KMS-11 (cell line): ENCODE measurements around the gene CIB4.

ENCODE experiments used
- H2AFZ ChIP-seq: fragments of 200-600 bp; sonication (generic); 2 replicates; pipeline ENCODE4 v1.6.1; 2016; ENCODE audit warnings: antibody characterized with exemption, mixed run types, low read depth
- H3K27ac ChIP-seq: fragments of 200-600 bp; sonication (generic); 2 replicates; pipeline ENCODE4 v1.6.1; 2016; ENCODE audit warnings: mild to moderate bottlenecking, mixed run types
- H3K27me3 ChIP-seq: fragments of 200-600 bp; sonication (generic); 2 replicates; pipeline ENCODE4 v1.6.1; 2017; ENCODE audit warnings: mild to moderate bottlenecking, low read depth, mixed run types, moderate library complexity; ENCODE audit not compliant: insufficient read depth
- H3K36me3 ChIP-seq: fragments of 200-600 bp; sonication (generic); 2 replicates; pipeline ENCODE4 v1.6.1; 2017; ENCODE audit warnings: mild to moderate bottlenecking, mixed run types; ENCODE audit not compliant: insufficient read depth
- H3K4me1 ChIP-seq: fragments of 200-600 bp; sonication (generic); 2 replicates; pipeline ENCODE4 v1.6.1; 2016; ENCODE audit warnings: mild to moderate bottlenecking, low read depth, mixed run types; ENCODE audit not compliant: poor library complexity, severe bottlenecking
- H3K4me2 ChIP-seq: fragments of 200-600 bp; sonication (generic); 2 replicates; pipeline ENCODE4 v1.7.0; 2016; ENCODE audit warnings: mild to moderate bottlenecking, mixed run types
- H3K4me3 ChIP-seq: fragments of 200-600 bp; sonication (generic); IDR thresholded peaks from 2 replicates; pipeline ENCODE4 v1.6.1; 2017; ENCODE audit warnings: low read depth, low read length, mixed read lengths; ENCODE audit not compliant: insufficient read depth
- H3K79me2 ChIP-seq: fragments of 200-600 bp; sonication (generic); 2 replicates; pipeline ENCODE4 v1.6.1; 2016; ENCODE audit warnings: low read depth, mixed run types; ENCODE audit not compliant: insufficient read depth
- H3K9ac ChIP-seq: fragments of 200-600 bp; sonication (generic); 2 replicates; pipeline ENCODE4 v1.6.1; 2016; ENCODE audit warnings: mild to moderate bottlenecking, mixed run types
- H4K20me1 ChIP-seq: fragments of 200-600 bp; sonication (generic); 2 replicates; pipeline ENCODE4 v1.6.1; 2016; ENCODE audit warnings: mild to moderate bottlenecking, mixed run types; ENCODE audit not compliant: insufficient read depth
- CTCF ChIP-seq: fragments of 200-600 bp; sonication (generic); conservative IDR thresholded peaks from 2 replicates; pipeline ENCODE4 v1.6.1; 2017; ENCODE audit warnings: low read depth, mild to moderate bottlenecking, antibody characterized with exemption, low read length, moderate library complexity, mixed read lengths

The CIB4 gene

GRCh38 chr2:26574066-26574899 is 66.9 kb downstream of the CIB4 start:
- Histone ChIP-seq H3K4me2 (no peak overlapping the region), H3K4me3 (no peak overlapping the region), H4K20me1 (no peaks in the 10 kb centered on the region), H2AFZ (no peak overlapping the region), H3K79me2 (no peaks in the 10 kb centered on the region), H3K27me3 (peaks cover 91% of the 10 kb centered on the region), H3K9ac (no peak overlapping the region), H3K36me3 (no peaks in the 10 kb centered on the region), H3K4me1 (no peaks in the 10 kb centered on the region), H3K27ac (no peak overlapping the region)
- TF ChIP-seq CTCF = no peak

GRCh38 chr2:26573241-26573925 is 67.8 kb downstream of the CIB4 start:
- TF ChIP-seq CTCF = no peak
- Histone ChIP-seq H3K4me2 (no peak overlapping the region), H3K4me1 (no peaks in the 10 kb centered on the region), H3K27ac (no peak overlapping the region), H2AFZ (no peak overlapping the region), H3K27me3 (peaks cover 91% of the 10 kb centered on the region), H4K20me1 (no peaks in the 10 kb centered on the region), H3K4me3 (no peak overlapping the region), H3K79me2 (no peaks in the 10 kb centered on the region), H3K9ac (no peak overlapping the region), H3K36me3 (no peaks in the 10 kb centered on the region)

- Histone ChIP-seq H3K9ac (no peak overlapping the region), H2AFZ (no peak overlapping the region), H3K36me3 (no peaks in the 10 kb centered on the region), H3K4me1 (no peaks in the 10 kb centered on the region), H3K4me2 (no peak overlapping the region), H3K27me3 (peaks cover 93% of the 10 kb centered on the region), H3K79me2 (no peaks in the 10 kb centered on the region), H3K4me3 (no peak overlapping the region), H3K27ac (no peak overlapping the region), H4K20me1 (no peaks in the 10 kb centered on the region)
- no peak for TF ChIP-seq CTCF
Observed at GRCh38 chr2:26572591-26572990, 68.6 kb downstream of the CIB4 start.

- peaks cover 94% of the 10 kb centered on the region for H3K27me3 ChIP-seq
- H3K27ac ChIP-seq = no peak overlapping the region
- no peak overlapping the region for H3K4me3 ChIP-seq
- no peaks in the 10 kb centered on the region for H3K79me2 ChIP-seq
- H3K4me1 ChIP-seq = no peaks in the 10 kb centered on the region
- H4K20me1 ChIP-seq = no peaks in the 10 kb centered on the region
- H2AFZ ChIP-seq = no peak overlapping the region
- no peak overlapping the region for H3K4me2 ChIP-seq
- H3K36me3 ChIP-seq = no peaks in the 10 kb centered on the region
- H3K9ac ChIP-seq = no peak overlapping the region
- no peak for TF ChIP-seq CTCF
Observed at GRCh38 chr2:26571316-26571715, 69.8 kb downstream of the CIB4 start.
